GM18909 (cell line): ENCODE data around the gene SMTN.
"Not testable (repeated sequence)": the region's sequence is repeated elsewhere in the genome, so short reads cannot be mapped to it uniquely, and the experiment has no call there.

Experiments
- ATAC-seq: cut with Tn5 transposase; IDR thresholded peaks from one replicate; pipeline ENCODE4 v1.9.1; 2021; ENCODE audit warnings: mild to moderate bottlenecking; ENCODE audit not compliant: unreplicated experiment, poor library complexity

Gene SMTN

DNA sequence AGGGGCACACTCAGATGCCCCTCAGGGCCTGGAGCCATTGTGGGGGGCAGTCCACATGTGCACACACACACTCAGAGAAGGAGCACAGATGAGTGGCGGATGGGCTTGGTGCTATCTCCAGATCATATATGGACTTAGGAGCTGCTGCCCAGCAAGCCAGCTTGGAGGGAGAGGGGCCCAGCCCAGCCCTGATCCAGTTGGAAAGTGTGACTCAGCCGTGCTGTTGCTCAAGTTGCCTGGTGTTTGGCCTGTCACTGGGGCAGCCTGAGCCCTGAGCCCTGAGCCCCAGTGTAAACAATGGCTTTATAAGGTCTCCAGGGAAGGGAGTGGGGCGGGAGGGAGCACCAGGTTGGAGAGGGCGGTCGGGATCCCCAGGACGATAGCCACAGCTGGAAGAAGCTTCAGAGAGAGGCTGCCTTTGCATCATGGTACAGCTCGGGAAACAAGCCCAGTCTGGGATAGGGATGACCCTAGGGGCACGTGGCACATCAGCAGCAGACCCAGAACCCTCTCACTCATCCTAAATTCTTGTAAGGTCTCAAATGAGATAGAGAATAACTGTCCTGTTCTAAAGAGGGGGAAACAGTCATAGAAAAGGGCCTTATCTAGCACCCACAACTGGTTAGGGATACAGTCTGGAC is 21.4 kb downstream of the SMTN start:
- ATAC-seq = no peak

DNA sequence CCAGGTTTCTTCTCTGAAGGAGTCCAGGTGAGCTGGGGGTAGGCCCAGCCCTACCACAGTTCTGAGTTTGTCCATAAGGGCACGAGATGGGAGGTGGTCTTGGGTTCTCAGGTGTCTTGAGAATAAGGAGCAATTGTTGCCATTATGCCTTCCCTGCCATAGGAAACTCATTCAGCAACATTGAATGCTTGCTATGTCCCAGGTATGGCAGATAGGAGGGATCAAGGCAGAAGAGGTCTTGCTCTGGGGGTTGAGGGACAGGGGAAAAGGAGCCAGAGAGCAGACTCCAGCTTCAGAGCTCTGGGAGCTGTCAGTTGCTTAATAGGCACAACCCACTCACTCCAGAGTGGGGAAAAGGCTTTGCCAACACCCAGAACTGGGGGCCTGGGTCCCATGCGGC is 22.0 kb downstream of the SMTN start:
- no peak for ATAC-seq

DNA sequence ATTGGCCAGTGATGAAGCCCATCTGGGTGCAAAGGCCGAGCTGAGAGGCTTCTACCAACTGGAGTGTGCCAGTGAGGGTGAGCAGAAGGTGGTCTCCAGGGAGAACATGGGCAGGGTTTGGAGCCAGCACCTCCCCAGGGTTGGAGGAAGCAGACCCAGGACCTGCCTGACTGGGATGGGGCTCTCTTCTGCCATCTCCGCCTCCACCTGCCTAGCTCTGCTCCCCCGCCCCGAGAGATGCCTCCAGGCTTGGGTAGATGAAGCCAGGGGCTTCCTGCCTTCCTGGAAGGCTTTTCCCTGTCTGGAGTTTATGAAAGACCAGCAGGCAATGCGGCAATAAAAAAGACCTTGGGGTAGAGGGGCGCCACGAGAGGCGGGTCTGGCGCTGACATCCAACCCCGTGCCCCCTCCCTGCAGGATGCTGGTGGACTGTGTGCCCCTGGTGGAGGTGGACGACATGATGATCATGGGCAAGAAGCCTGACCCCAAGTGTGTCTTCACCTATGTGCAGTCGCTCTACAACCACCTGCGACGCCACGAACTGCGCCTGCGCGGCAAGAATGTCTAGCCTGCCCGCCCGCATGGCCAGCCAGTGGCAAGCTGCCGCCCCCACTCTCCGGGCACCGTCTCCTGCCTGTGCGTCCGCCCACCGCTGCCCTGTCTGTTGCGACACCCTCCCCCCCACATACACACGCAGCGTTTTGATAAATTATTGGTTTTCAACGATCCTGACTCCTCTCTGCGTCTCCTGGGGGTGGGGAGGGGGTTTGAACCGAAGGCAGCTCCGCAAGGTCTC is 23.0 kb downstream of the SMTN start:
- no peak for ATAC-seq

DNA sequence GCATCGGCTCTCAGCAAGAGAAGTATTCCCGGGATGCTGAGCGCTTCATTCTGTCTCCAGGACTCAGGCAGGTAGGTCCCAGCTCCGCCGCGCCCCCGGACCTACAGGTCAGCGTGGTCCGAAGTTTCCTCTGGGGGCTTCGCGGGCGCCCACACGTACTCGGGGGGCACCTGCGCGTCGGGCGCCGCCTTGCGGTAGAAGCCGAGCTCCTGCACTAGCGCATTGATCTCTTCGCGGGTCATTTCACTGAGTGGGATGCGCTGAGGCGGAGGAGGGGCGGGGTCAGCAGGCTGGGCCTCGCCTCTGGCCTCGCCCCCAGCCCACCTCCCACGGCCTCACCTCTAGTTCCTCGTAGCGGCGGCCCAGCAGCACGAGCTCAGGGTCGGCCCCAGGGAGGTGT is 23.8 kb downstream of the SMTN start:
- ATAC-seq = no peak

DNA sequence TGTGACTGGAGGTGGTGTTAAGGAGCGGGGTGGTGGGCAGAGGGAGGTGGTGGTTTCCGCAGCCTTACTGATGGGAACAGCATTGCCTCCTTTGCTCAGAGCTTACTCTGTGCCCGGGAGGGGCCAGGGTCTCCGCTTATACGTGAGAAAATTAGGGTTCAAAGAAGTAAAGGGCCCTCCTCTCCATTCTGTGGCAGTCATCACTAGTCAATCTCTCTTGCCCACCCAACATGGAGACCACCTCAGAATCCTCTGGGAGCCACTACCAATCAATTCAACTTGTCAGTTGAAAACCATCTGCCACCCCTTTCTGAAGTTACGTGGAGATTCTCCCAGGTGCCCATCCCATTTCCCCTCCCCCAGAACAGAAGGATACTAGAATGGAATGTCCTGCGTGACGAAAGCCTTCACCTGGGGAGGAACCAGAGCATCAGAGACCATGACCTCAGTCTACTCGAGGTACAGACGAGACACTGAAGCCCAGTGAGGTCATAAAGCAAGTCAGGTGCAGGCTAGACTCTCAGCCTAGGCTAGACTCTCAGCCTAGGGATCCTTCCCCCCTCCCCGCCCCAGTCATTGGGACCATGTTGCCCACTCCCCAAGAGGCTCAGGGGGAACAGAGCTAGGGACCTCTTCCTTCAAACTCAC is 24.3 kb downstream of the SMTN start:
- ATAC-seq = no peak

DNA sequence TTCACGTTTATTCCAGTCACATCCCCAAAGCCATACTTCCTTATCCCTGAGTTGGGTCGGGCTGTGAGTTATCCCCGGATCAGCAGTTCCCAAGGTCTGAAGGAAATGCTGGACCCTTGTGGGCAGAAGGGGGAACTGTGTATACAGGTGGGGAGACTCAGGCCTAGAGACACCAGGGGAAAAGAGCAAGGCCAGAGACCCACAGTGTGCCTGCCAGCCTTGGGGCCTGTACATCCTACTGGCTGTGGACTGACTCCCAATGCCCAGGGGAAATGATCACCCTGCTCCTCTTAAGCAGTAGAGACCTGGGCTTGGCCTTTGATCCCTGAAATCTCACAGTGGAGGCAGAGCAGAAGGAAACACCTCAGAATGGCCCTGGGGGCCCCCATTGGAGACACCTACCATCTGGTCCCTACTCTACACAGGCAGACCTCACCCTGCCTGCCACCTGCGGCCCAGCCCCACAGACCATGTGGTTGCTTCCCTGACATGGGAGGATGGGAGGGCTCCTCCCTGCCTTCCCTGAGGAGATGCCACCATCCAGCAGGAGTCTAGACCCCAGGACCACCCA is 25.0 kb downstream of the SMTN start:
- ATAC-seq = no peak

DNA sequence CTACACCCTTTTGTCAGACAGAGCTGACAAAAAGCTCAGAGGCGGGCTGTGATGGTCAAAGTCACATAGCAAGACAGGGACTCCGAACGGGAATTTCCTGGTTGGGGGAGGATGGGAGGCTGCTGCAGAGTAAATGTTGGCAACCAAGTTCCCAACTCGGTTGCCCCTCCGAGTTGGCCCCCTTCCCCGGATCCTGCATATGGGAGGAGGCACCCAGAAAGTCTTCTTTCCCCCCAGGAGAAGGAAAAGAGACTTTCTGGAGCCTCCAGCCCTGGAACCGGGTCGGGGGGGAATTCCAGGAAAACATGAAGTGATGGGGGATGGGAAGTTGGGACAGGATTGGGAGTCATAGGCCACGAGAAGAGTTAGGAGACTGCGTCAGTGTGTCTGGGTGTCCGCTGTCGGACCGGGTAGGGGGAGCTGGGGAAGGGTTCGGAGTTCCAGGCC is 25.6 kb downstream of the SMTN start:
- no peak for ATAC-seq

DNA sequence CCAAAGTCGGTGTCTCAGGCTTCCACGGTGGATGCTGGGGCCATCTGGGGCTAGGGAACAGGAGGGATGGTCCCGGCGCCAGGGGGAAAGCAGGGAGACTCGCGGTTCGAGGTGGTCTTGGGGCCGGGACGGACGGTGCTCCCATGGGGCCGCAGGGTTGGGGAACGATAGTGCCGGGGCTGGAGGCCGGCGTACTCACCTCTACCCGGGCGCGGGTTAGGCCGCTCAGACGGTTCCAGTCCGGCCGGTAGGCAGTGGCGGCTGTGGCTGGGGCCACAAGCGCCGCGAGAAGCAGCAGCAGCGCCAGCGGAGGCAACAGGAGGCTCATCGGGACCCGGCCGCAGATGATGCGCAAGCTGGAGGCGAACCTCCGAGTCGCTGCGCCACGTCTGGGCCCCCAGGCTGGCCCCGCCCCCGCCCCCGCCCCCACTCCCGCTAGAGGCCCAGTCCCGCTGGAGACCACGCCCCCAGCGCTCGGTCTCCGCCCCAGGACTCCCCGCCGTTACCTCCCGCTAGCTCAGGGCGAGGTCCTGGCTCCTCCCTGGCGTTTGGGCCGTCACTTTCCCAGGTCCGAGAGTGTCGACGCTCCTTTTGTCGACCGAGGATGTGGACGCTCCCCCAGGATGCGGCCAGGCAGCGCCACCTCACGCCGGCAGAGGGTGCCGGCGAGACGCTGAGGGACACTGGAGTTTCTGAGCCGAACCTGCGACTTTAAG is 26.2 kb downstream of the SMTN start, which contains the start of gene SELENOM:
Gene SELENOM, minus strand, starts transcription at position 391 of the 716 bp plus-strand sequence. Its CDS starts 63 bp downstream, at position 328.
- peak; percentile 80 for ATAC-seq

DNA sequence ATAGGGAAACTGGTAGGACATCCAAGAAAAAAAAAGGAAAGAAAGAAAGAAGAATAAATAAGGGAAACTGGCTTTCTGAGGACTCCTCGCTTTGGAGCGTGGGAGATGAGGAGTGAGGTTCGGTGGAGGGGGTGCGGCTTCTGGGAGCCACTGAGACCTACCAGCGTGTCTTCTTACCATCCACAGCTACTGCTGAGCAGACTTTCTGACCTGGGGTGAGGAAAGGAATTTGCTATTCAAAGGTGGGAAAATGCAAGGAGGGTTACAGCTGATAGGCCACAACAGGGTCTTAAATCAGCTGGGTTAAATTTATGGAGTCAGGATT is 26.7 kb downstream of the SMTN start:
- peak; percentile 43 for ATAC-seq

DNA sequence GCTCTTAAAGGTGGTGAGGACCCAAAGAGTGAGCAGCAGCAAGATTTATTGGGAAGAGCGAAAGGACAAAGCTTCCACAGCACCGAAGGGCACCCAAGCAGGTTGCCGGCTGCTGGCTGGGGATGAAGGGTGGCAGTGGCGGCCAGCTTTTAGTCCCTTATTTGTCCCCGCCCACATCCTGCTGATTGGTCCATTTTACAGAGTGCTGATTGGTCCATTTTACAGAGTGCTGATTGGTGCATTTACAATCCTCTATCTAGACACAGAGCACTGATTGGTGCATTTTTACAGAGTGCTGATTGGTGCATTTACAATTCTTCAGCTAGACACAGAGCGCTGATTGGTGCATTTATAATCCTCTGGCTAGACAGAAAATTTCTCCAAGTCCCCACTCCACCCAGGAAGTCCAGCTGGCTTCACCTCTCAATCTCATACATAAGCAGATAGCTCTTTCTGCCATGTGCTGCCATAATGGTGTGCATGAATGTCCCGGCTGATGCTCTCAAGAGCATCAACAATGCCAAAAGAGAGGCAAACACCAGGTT is 31.5 kb downstream of the SMTN start:
- ATAC-seq = not testable (repeated sequence)

DNA sequence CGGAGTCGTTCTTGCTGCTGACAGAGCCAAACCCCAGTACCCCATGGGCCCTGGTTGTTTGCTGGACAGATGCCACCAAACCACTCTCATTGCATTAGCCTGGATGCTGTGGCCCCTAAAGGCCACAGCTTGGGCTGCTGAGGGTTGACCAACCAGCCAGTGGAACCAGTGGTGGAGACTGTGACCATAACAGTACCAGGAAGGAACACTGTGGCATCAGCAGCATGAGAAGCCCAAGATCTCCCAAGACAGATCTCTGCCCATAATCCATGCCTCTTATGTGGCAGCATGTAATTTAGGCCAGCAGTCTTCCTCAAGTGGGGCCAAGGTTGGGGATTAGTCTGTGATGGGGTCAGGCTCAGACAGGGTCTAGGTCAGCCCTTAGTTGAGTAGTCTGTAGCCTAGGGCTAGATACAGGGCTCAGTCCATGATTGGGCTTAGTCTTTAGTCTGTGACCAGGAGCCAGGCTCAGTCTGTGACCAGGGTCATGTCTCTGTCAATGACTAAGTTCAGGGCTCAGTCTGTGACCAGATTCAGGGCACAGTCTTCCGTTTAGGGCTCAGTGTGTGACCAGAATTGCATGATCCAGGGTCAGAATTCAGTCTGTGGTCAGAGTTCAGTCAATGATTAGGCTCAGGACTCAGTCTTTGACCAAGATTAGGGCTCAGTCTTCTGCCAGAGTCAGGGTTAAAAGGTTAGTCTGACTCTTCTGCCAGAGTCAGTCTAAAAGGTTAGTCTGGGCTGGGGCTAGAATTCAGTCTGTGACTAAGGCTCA is 37.1 kb downstream of the SMTN start:
- no peak for ATAC-seq

DNA sequence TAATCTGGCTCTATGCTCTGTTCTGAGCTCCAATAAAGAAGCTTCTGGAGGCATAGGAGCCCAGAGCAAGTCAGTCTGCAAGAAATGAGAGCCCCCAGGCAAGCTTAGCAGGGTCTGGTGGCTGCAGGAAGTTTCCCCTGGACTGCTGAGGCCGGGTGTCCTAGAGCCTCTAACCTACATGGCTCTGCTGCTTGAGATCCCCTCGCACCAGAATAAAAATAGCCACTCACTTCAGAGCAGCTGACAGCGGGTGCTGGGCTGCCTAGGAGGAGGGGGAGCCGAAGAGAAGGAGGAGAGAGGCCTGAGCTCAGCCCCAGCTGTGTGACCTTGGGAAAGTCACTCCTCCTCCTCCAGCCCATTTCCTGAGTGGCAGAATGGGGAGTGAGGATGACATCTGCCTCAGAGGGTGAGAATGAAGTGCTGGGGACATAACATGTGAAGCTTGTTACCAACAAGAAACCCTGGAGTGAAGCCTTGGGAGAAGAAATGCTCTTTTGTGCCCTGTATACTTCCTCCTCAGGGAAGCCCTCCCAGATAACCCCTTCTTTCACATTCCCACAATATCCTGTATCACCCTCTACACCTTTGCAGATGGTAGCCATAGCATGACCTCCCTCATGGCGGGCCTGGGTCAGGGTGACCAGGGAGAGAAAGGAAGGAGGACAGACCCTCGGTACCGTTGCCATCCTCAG is 38.1 kb downstream of the SMTN start:
- no peak for ATAC-seq

DNA sequence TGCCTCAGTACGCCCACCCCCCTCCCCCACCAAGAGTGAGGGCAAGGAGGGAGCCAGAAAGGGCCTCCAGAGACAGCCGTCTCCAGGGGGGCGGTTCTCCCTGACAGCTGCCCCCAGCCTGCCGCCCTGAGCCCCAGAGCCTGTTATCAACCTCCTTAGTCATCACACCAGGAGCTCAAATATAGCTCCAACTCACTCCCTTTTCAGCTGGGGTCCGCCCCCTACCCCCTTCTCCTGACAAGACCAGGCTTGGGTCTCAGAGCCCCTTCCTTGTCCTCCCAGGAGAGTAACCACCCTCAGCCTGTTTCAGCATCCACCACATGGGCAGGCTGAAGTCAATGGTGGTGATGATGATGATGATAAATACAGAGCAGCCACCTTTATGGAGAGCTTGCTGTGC is 39.1 kb downstream of the SMTN start:
- no peak for ATAC-seq

DNA sequence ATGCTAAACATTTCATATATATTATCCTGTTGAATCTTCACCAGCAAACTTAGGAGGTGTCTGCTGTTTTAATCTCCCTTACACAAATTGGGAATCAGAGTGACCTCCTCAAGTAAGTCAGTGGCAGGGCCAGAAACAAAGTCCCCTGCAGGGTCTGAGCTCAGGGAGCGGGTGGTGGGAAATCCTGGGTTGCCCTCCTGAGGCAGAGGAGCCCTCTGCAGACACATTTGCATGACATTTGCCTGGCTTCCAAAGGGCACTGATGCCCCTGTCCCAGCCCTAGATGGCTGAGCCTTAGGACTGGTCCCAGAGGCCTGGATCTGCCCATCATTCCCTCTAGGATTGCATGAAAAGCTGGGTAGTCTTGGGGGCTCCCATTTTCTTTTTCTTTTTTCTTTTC is 39.5 kb downstream of the SMTN start:
- no peak for ATAC-seq

DNA sequence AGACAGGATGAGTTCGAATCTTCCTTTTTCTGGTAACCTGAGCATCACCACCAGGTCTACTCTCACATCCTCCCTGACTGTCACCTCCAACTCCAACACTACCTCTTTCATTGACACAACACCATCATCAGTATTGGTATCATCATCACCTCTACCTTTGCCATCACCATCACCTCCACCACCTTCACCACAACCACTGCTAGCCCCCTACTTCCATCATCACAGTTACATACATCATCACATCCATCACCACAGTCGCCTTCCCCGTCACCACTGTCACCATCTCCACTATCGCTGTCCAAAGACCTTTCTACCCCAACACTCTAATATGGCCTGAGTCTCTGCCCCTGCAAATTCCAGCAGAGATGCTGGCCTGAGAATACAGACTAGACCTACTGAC is 40.3 kb downstream of the SMTN start:
- ATAC-seq = no peak

DNA sequence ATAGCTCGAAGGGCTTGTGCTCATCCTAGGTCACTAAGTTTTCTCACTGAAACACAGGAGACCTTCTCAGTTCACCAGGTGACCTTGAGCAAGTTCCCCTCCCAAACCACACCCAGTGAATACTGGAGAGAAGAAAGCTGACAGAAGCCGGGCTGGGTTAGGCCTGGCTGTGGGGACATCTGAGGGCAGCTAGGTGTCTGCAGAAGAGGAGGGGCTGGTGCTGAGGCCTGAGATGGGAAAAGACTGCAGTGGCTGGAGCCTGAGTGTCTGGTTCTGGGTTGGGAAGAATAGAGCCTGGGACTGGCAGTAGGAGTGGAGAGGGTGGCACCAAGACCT is 41.0 kb downstream of the SMTN start:
- no peak for ATAC-seq

DNA sequence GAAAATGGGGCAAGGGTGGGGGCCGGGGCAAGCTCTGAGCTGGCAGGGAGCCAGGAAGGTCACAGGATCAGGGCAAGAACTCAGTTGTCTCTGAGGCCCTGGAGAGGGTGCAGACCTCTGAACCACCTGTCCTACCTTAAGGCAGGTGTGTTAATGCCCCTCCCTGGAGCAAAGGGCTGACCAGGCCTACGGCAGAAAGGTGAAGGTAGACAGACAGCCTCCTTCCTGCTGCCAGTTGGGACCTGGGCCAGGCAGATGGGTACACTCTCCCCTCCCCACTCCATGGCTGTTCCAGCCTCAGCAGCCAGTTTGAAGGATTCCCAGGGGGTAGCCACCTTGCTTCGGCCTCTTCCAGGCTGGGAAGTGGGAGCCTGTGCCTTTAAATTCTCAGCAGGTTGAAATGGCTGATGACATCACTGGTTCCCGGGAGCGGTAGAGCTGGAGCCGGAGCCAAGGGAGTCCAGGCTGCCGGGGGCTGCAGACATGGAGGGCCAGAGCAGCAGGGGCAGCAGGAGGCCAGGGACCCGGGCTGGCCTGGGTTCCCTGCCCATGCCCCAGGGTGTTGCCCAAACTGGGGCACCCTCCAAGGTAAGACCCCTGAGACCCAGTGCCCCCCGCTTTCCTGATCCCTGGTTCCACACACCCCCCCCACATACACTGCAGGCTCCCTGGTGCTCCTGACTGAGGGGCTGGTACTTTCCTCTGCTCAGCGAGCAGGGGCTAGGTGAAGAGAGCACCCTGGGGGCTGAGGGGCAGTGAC is 41.6 kb downstream of the SMTN start, which contains the start of gene INPP5J:
Gene INPP5J, plus strand, starts transcription at position 435 of the 760 bp plus-strand sequence. Its CDS starts 49 bp downstream, at position 484.
- no peak for ATAC-seq

DNA sequence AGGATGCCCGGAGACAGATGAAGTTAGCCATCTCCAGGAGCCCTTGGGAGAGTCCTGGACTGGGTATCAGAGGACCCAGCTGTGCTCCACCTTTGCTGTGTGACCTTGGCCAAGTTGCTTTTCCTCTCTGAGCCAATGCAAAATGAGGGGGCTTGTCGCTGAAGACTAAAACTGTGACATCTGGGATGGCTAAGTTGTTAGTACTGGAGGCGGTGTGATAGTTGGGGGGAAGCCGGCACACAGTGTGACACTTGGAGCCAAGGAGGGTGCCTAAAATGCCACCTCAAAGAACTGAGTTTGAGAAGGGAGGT is 42.1 kb downstream of the SMTN start:
- no peak for ATAC-seq
